ENCODE results near the gene GPR139.

Gene GPR139

DNA sequence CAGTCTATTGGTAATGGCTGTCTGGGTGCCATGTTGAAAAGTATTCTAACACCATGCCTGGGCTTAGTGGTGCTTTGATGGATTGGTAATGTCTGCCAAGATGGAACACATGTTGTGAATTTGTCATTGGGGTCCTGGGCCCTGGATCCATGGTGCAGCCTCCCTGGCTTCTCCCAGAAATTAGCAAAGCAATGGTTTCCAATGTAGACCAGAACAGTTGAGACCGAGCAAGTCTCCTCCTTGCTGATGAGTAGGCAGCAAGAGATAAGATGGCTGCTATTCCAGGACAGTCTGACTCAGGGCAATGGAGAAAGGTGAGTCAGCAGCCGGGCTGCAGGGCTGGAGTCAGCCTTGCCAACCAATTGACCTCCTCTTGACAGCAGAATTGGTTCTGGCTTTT is 30.8 kb downstream of the GPR139 start:
- DNase-seq (ENCODE audit: low read depth in 1 of 2, low spot score in 1 of 2): no peak
- Histone ChIP-seq H3K27me3 (ENCODE audit: insufficient read depth, poor library complexity, severe bottlenecking) (no peaks in the 10 kb centered on the region), H3K4me3 (replicated peaks; ENCODE audit: insufficient read depth, low read length) (no peak overlapping the region), H3K27ac (replicated peaks) (no peak overlapping the region)
- TF ChIP-seq POLR2AphosphoS5 (IDR thresholded peaks at IDR 0.05; ENCODE audit: low read depth): no peak
- TF ChIP-seq, protein P1, sequence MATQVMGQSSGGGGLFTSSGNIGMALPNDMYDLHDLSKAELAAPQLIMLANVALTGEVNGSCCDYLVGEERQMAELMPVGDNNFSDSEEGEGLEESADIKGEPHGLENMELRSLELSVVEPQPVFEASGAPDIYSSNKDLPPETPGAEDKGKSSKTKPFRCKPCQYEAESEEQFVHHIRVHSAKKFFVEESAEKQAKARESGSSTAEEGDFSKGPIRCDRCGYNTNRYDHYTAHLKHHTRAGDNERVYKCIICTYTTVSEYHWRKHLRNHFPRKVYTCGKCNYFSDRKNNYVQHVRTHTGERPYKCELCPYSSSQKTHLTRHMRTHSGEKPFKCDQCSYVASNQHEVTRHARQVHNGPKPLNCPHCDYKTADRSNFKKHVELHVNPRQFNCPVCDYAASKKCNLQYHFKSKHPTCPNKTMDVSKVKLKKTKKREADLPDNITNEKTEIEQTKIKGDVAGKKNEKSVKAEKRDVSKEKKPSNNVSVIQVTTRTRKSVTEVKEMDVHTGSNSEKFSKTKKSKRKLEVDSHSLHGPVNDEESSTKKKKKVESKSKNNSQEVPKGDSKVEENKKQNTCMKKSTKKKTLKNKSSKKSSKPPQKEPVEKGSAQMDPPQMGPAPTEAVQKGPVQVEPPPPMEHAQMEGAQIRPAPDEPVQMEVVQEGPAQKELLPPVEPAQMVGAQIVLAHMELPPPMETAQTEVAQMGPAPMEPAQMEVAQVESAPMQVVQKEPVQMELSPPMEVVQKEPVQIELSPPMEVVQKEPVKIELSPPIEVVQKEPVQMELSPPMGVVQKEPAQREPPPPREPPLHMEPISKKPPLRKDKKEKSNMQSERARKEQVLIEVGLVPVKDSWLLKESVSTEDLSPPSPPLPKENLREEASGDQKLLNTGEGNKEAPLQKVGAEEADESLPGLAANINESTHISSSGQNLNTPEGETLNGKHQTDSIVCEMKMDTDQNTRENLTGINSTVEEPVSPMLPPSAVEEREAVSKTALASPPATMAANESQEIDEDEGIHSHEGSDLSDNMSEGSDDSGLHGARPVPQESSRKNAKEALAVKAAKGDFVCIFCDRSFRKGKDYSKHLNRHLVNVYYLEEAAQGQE (IDR thresholded peaks at IDR 0.05; ENCODE audit: insufficient replicate concordance, low read depth): no peak
- no peak for TF ChIP-seq SPI1 (IDR thresholded peaks at IDR 0.05; ENCODE audit: borderline replicate concordance, low read depth)
- no peak for TF ChIP-seq GABPA (IDR thresholded peaks at IDR 0.05; ENCODE audit: low read depth)
- TF ChIP-seq, protein P2, sequence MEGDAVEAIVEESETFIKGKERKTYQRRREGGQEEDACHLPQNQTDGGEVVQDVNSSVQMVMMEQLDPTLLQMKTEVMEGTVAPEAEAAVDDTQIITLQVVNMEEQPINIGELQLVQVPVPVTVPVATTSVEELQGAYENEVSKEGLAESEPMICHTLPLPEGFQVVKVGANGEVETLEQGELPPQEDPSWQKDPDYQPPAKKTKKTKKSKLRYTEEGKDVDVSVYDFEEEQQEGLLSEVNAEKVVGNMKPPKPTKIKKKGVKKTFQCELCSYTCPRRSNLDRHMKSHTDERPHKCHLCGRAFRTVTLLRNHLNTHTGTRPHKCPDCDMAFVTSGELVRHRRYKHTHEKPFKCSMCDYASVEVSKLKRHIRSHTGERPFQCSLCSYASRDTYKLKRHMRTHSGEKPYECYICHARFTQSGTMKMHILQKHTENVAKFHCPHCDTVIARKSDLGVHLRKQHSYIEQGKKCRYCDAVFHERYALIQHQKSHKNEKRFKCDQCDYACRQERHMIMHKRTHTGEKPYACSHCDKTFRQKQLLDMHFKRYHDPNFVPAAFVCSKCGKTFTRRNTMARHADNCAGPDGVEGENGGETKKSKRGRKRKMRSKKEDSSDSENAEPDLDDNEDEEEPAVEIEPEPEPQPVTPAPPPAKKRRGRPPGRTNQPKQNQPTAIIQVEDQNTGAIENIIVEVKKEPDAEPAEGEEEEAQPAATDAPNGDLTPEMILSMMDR (IDR thresholded peaks at IDR 0.05; ENCODE audit: insufficient read depth, low read length): no peak

DNA sequence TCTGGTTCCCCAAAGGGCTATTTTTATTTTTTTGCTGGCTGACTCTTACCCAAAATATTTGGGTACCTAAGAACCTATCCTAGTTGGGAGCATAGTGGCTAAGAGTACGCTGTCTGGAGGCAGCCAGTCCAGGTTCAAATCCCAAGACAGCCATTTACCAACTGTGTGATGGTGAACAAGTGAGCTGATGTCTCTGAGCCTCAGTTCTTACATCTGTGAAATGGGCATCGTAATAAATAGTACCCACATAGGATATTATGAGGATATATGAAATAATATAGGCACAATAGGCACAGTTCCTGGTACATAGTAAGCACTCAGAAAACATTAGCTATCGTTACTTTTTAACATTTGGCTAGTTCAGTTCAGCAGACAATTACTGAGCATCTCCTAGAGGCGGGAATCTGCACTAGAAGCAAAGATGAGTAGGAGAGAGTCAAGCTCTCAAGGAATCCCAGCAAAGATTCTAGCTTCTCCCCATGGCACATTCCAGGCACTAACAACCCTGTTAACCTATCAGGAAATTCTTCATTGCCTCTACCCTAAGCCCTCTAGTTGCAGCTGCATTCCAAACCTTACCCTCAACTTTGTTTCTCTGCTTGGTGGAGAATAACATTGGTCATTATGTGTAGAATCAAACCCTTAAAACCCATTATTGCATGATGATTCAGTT is 31.6 kb downstream of the GPR139 start:
- H3K27ac ChIP-seq (replicated peaks): no peak overlapping the region
- no peak for TF ChIP-seq POLR2AphosphoS5 (IDR thresholded peaks at IDR 0.05; ENCODE audit: low read depth)
- H3K27me3 ChIP-seq (ENCODE audit: insufficient read depth, poor library complexity, severe bottlenecking): no peaks in the 10 kb centered on the region
- no peak overlapping the region for H3K4me3 ChIP-seq (replicated peaks; ENCODE audit: insufficient read depth, low read length)
- DNase-seq (ENCODE audit: low read depth in 1 of 2, low spot score in 1 of 2): no peak

GRCh38 chr16:20040011-20040410 is 33.7 kb downstream of the GPR139 start:
- Histone ChIP-seq H3K4me3 (replicated peaks; ENCODE audit: insufficient read depth, low read length) (no peak overlapping the region), H3K27me3 (ENCODE audit: insufficient read depth, poor library complexity, severe bottlenecking) (no peaks in the 10 kb centered on the region), H3K27ac (replicated peaks) (no peak overlapping the region)
- DNase-seq (ENCODE audit: low read depth in 1 of 2, low spot score in 1 of 2): no peak
- no peak for TF ChIP-seq GABPA (IDR thresholded peaks at IDR 0.05; ENCODE audit: low read depth)
- TF ChIP-seq, protein P1 (IDR thresholded peaks at IDR 0.05; ENCODE audit: insufficient replicate concordance, low read depth): no peak
- no peak for TF ChIP-seq SPI1 (IDR thresholded peaks at IDR 0.05; ENCODE audit: borderline replicate concordance, low read depth)
- TF ChIP-seq, protein P2 (IDR thresholded peaks at IDR 0.05; ENCODE audit: insufficient read depth, low read length): no peak
- TF ChIP-seq POLR2AphosphoS5 (IDR thresholded peaks at IDR 0.05; ENCODE audit: low read depth): no peak

- H3K27me3 ChIP-seq (ENCODE audit: insufficient read depth, poor library complexity, severe bottlenecking): no peaks in the 10 kb centered on the region
- no peak overlapping the region for H3K27ac ChIP-seq (replicated peaks)
- no peak for DNase-seq (ENCODE audit: low read depth in 1 of 2, low spot score in 1 of 2)
- H3K4me3 ChIP-seq (replicated peaks; ENCODE audit: insufficient read depth, low read length): no peak overlapping the region
- TF ChIP-seq, protein P1 (IDR thresholded peaks at IDR 0.05; ENCODE audit: insufficient replicate concordance, low read depth): no peak
These were observed 44.1 kb downstream of the GPR139 start for GRCh38 chr16:20029611-20030010.
